GM21786 (cell line): Measurements from ENCODE around the gene ASF1B.

ENCODE experiments used
- ATAC-seq: cut with Tn5 transposase; IDR thresholded peaks from one replicate; pipeline ENCODE4 v1.9.1; 2021; ENCODE audit not compliant: unreplicated experiment

The ASF1B gene

DNA sequence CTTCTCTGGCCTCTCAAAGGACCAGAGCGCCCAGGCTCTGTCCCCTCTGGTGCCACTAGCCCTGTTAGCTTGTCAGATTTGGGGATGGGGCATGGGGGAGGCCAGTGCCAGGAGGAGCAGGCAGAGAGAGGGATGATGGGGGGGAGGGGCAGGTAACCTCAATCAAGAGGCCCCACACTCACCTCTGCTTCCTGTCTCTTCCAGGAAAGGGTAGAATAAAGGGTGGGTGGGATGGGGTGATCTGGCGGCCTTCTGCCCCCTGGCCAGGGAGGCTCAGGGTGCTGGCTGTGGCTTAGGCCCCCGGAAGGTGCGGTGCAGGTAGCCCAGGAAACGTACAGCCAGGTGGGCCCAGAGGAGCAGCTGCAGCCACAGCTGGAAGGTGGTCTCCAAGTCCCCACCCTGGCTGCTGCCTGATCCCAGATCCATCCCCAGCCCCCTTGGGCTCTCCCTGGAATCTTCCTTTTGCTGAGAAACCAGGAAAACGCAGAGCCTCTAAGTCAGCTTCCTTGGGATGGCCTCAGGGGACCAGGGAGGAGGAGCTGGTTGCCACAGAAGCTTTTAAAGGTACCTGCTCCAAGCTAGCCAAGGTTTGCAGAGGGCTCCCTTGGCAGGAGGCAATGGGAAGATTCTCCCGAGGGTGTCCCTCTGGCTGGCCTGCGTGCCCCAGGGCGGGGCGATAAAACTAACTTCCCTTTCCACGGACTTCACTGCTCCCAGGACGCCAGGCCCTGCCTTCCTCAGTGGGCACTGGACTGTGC lies 24.2 kb downstream of the ASF1B start:
- no peak for ATAC-seq

DNA sequence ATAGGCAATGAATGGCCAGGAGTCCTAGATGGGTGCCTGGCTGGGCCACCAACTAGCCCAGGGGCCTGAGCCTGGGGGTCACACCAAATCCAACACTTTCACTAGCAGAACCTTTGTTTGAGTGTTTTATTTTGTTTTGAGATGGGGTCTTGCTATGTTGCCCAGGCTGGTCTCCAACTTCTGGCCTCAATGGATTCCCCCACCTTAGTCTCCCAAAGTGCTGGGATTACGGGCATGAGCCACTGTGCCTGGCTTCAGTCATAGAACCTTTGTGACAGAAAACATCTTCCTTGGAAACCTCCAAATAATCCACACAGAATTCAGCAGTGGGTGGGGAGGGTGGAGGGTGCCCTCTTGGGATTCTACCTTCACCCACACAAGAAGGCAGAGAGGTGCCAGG lies 24.9 kb downstream of the ASF1B start:
- ATAC-seq = no peak

- no peak for ATAC-seq
Measured at GRCh38 chr19:14110650-14111049, 25.7 kb downstream of the ASF1B start.

GRCh38 chr19:14107581-14108461 lies 28.6 kb downstream of the ASF1B start:
- no peak for ATAC-seq

DNA sequence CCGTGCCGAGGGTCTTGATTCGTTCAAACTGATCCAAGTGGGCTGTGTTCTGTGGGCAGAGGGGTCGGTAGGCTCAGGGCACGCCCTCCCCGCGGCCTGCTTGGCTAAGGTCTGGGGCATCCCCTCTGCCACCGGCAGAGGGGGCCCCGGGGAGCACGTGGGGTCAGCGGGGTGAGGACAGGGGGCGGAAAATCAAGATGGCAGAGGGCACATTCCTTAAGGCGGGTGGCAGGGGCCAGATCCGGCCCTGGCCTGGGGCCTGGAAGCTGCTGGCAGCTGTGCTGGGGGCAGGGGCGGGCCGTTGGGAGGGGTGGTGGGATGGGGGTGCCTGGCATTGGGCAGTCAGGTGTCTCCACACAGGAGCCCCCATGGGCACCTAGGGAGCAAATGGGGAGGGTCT lies 29.5 kb downstream of the ASF1B start:
- ATAC-seq = no peak

DNA sequence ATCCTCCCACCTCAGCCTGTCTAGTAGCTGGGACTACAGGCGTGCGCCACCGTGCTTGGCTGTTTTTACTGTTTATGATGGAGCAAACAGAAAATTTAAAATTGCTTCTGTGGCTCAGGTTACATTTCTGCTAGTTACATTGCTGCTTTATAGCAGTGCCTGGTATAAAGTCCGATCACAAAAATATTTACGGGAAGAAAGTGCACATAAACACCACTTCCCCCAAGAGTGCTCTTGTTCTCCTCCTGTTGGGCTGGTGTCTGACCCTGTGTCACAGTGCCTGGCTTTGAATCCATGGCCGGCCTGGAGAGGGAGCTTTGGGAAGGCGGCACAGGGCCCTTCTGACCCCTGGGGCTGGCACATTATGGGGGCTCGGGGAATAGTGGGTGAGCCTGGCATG lies 30.7 kb downstream of the ASF1B start:
- ATAC-seq = no peak

DNA sequence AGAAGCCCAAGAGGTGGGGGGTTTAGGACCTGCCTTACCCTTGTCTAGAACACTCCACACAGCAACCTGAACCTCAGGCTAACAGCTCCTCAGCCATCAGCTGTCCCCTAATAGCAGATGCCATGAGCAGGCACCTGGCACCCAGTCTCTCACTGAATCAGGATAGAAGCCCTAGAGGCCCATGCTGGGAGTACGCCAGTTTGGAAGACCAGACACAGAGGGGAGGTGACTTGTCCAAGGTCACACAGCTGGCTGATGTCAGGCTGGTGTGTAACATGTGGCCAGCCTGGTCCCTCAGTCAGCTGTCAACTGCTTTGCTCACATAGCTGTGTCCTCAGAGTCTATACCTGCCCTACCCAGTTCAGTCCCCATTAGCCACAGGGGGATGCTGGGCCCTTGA lies 33.1 kb downstream of the ASF1B start:
- ATAC-seq = no peak

GRCh38 chr19:14102756-14103155 lies 33.6 kb downstream of the ASF1B start:
- ATAC-seq = no peak

GRCh38 chr19:14102102-14102696 lies 34.2 kb downstream of the ASF1B start:
- ATAC-seq = no peak

GRCh38 chr19:14101003-14101545 lies 35.3 kb downstream of the ASF1B start:
- no peak for ATAC-seq

- ATAC-seq = no peak
Measured at GRCh38 chr19:14097532-14098151, 38.7 kb downstream of the ASF1B start.

- no peak for ATAC-seq
Measured at GRCh38 chr19:14096272-14096992, 40.0 kb downstream of the ASF1B start.

DNA sequence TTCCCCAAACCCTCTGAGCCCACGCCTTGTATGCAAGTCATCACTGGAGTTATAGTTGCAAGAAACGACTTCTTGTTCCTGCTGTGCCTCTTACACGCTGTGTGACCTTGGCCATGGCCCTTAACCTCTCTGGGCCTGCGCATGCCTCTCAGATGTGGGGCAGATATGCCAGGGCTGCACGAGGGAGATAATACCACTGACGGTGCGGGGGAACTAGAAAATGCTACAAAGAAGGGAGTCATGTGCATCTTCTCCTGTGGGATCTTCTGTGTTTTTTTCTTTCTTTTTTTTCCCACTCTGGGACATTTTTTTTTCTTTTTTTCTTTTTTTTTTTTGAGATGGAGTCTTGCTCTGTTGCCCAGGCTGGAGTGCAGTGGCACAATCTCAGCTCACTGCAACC lies 41.5 kb downstream of the ASF1B start:
- ATAC-seq = no peak

DNA sequence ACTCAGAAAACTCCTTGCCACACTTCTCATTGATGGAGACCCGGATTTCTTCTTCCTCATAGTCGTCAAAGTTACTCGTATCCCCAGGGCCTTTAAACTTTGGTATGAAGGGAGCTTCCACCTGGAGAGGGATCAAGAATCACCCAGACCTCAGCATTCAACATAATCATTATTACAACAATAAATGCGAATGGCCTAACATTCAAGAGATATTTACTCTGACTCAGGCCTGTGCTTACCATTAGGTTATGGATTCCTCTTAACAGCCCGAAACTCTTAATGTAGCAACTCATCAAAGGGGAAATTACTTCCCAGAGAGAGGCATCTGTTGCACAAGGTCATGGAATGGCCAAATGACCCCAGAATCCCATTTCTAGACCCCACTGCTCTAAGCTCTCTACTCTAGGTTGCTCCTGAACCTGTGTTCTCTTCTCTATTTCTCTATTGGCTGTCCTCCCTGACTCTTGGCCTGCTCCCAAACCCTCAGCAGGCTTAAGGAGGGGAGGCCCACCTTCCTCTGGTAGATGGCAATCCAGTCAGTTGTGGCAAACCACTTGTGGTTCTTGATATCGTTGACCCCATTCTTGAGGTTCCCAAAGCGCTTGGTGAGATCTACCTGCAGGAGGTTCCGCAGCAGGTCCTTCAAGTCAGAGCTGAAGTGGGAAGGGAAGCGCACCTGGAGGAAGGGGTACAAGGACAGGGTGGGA lies 43.1 kb downstream of the ASF1B start:
- ATAC-seq = no peak

GRCh38 chr19:14091813-14092462 lies 44.5 kb downstream of the ASF1B start:
- peak; percentile 20 for ATAC-seq

GRCh38 chr19:14091081-14091812 lies 45.1 kb downstream of the ASF1B start:
- ATAC-seq = peak; percentile 61

GRCh38 chr19:14090509-14091080 lies 45.8 kb downstream of the ASF1B start, which contains the start of gene SAMD1:
TSS of gene SAMD1 (minus strand) at chr19:14090751.
- peak; percentile 19 for ATAC-seq
